Measurements from ENCODE around the gene COBL.

Gene COBL

DNA sequence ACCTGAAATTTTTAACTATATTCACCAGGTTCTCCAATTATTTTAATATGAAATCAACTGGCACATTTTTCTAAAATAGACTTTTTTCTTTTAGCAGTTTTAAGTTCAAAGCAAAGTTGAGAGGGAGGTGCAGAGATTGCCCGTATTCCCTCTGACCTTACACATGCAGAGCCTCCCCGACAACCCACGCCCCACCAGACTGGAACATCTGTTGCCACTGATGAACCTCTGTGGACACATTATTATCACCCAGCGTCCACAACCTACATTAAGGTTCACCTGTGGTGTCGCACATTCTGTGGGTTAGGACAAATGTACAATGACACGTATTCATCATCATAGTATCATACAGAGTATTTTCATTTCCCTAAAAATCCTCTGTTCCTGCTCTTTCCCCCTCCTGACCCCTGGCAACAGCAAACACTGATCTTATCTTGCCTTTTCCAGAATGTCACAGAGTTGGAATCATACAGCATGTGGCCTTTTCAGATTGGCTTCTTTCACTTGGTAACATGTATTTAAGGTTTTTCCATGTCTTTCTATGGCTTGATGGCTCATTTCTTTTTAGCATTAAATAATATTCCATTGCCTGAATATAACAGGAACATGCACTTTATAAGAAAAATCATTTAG lies 37.1 kb downstream of the COBL start:
- TF ChIP-seq, protein P1, sequence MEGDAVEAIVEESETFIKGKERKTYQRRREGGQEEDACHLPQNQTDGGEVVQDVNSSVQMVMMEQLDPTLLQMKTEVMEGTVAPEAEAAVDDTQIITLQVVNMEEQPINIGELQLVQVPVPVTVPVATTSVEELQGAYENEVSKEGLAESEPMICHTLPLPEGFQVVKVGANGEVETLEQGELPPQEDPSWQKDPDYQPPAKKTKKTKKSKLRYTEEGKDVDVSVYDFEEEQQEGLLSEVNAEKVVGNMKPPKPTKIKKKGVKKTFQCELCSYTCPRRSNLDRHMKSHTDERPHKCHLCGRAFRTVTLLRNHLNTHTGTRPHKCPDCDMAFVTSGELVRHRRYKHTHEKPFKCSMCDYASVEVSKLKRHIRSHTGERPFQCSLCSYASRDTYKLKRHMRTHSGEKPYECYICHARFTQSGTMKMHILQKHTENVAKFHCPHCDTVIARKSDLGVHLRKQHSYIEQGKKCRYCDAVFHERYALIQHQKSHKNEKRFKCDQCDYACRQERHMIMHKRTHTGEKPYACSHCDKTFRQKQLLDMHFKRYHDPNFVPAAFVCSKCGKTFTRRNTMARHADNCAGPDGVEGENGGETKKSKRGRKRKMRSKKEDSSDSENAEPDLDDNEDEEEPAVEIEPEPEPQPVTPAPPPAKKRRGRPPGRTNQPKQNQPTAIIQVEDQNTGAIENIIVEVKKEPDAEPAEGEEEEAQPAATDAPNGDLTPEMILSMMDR (IDR thresholded peaks at IDR 0.05; ENCODE audit: poor library complexity, severe bottlenecking), result no peak
- H3K36me3 ChIP-seq (ENCODE audit: low read depth), result no peaks in the 10 kb centered on the region
- no peak for DNase-seq (ENCODE audit: low spot score)
- H3K27me3 ChIP-seq (ENCODE audit: insufficient read depth, poor library complexity, severe bottlenecking), result no peaks in the 10 kb centered on the region
- no peak overlapping the region for H3K4me3 ChIP-seq (ENCODE audit: severe bottlenecking)
- H3K27ac ChIP-seq (ENCODE audit: poor library complexity, severe bottlenecking), result no peak overlapping the region
- no peak for ATAC-seq (ENCODE audit: low read depth)
- H3K4me1 ChIP-seq (ENCODE audit: insufficient read depth, poor library complexity, severe bottlenecking), result no peaks in the 10 kb centered on the region
- no peaks in the 10 kb centered on the region for H3K9me3 ChIP-seq (ENCODE audit: severe bottlenecking)

DNA sequence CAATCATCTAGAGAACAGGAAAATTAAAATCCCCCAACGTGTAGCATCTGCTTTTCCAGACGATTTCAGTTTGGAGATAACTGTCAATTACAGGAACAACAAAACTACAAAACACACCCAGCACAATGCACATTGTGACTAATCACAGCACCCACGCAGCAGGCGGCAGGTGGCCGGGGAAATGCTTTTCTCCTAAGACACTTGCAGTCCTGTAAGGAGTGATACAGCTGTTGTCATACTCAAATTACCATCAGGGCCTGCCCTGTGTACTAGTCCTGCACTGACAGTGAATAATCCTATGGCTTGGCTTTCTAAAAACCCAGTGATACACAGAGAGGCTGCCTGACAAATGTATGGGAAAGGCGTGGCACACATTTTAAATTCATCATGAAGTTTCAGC lies 37.8 kb downstream of the COBL start:
- no peak overlapping the region for H3K4me3 ChIP-seq (ENCODE audit: severe bottlenecking)
- no peaks in the 10 kb centered on the region for H3K36me3 ChIP-seq (ENCODE audit: low read depth)
- no peak overlapping the region for H3K27ac ChIP-seq (ENCODE audit: poor library complexity, severe bottlenecking)
- ATAC-seq (ENCODE audit: low read depth) (peak; percentile 36; the same call in 1 of the 3 replicates), DNase-seq (ENCODE audit: low spot score) (no peak)
- H3K4me1 ChIP-seq (ENCODE audit: insufficient read depth, poor library complexity, severe bottlenecking), result no peaks in the 10 kb centered on the region
- H3K9me3 ChIP-seq (ENCODE audit: severe bottlenecking), result no peaks in the 10 kb centered on the region
- TF ChIP-seq, protein P1 (IDR thresholded peaks at IDR 0.05; ENCODE audit: poor library complexity, severe bottlenecking), result no peak
- H3K27me3 ChIP-seq (ENCODE audit: insufficient read depth, poor library complexity, severe bottlenecking), result no peaks in the 10 kb centered on the region

DNA sequence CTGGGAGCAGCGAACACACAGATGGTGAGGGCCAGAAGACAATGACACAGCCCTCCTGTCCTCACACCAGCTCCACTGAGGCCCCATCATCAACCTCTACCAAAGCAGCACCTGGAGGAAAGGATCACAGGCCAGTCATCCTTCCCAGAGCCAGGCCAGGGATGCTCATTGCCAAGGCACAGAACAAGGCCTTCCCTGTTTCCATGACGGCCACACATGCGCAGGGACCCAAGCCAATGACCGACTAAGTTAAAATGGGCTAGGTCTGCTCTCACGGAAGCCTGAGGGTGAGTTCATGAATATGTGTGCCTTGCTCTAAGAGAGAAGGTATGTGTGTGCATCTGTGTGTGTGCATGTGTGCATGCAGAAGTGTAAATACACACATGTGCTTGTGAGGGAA lies 39.6 kb downstream of the COBL start:
- Histone ChIP-seq H3K9me3 (ENCODE audit: severe bottlenecking) (no peaks in the 10 kb centered on the region), H3K4me3 (ENCODE audit: severe bottlenecking) (no peak overlapping the region), H3K27ac (ENCODE audit: poor library complexity, severe bottlenecking) (no peak overlapping the region), H3K4me1 (ENCODE audit: insufficient read depth, poor library complexity, severe bottlenecking) (no peaks in the 10 kb centered on the region), H3K36me3 (ENCODE audit: low read depth) (no peaks in the 10 kb centered on the region), H3K27me3 (ENCODE audit: insufficient read depth, poor library complexity, severe bottlenecking) (no peaks in the 10 kb centered on the region)
- no peak for DNase-seq (ENCODE audit: low spot score)
- TF ChIP-seq, protein P1 (IDR thresholded peaks at IDR 0.05; ENCODE audit: poor library complexity, severe bottlenecking), result no peak
- no peak for ATAC-seq (ENCODE audit: low read depth)

DNA sequence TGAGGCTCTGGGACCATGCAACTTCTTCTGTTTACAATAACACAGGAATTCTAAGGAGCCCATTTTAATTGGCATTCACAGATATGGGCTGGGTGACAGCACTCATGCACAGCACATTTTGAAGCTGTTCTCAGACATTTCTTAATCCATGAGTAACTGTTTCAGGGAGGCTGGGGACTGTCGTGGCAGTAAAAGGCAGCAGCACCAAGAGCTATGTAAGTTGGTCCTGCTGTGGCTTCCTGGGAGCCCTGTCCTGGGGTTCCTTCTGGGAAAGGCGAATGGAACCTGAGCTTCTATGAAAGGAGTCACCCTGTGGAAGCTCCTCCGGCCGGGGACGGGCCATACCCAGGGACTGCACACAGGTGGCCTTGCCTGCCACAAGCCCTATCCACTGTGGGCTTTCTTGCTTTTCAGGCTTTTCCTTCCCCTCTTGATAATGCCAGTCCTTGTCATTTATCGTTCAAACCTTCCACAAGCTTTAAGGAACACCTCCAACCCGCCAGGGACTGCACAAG lies 40.5 kb downstream of the COBL start:
- H3K36me3 ChIP-seq (ENCODE audit: low read depth), result no peaks in the 10 kb centered on the region
- H3K9me3 ChIP-seq (ENCODE audit: severe bottlenecking), result no peaks in the 10 kb centered on the region
- H3K27me3 ChIP-seq (ENCODE audit: insufficient read depth, poor library complexity, severe bottlenecking), result no peaks in the 10 kb centered on the region
- no peaks in the 10 kb centered on the region for H3K4me1 ChIP-seq (ENCODE audit: insufficient read depth, poor library complexity, severe bottlenecking)
- H3K4me3 ChIP-seq (ENCODE audit: severe bottlenecking), result no peak overlapping the region
- DNase-seq (ENCODE audit: low spot score) (no peak), ATAC-seq (ENCODE audit: low read depth) (no peak)
- H3K27ac ChIP-seq (ENCODE audit: poor library complexity, severe bottlenecking), result no peak overlapping the region
- TF ChIP-seq, protein P1 (IDR thresholded peaks at IDR 0.05; ENCODE audit: poor library complexity, severe bottlenecking), result no peak

DNA sequence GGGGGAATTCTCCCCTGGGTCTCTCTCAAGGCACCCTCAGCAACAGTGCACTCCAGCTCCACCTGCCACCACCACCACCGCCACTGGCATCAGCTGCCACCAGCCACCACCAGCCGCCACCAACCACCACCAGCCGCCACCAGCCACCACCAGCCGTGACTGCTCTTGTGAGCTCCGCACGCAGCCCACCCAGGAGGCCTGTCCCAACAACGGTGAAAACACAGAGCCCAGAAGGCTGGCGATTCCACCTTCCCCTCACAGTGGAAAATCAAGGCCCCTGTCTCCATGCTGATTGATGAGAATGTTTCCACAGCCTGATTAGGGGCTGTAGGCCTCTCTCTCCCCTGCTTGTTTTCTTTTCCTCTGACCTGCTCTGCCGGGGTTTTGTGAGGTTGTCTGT lies 41.1 kb downstream of the COBL start:
- no peaks in the 10 kb centered on the region for H3K27me3 ChIP-seq (ENCODE audit: insufficient read depth, poor library complexity, severe bottlenecking)
- H3K27ac ChIP-seq (ENCODE audit: poor library complexity, severe bottlenecking), result no peak overlapping the region
- H3K9me3 ChIP-seq (ENCODE audit: severe bottlenecking), result no peaks in the 10 kb centered on the region
- ATAC-seq (ENCODE audit: low read depth), result no peak
- DNase-seq (ENCODE audit: low spot score), result no peak
- TF ChIP-seq, protein P1 (IDR thresholded peaks at IDR 0.05; ENCODE audit: poor library complexity, severe bottlenecking), result no peak
- H3K4me1 ChIP-seq (ENCODE audit: insufficient read depth, poor library complexity, severe bottlenecking), result no peaks in the 10 kb centered on the region
- no peak overlapping the region for H3K4me3 ChIP-seq (ENCODE audit: severe bottlenecking)
- no peaks in the 10 kb centered on the region for H3K36me3 ChIP-seq (ENCODE audit: low read depth)
